SU-DHL-6 (cell line): Measurements from ENCODE around the gene TMX4.

ENCODE experiments used
- H2AFZ ChIP-seq: fragments of 200-600 bp; sonication (generic); 2 replicates; pipeline ENCODE4 v1.6.1; 2014; ENCODE audit warnings: low read depth, mild to moderate bottlenecking, moderate library complexity, mixed read lengths, antibody characterized with exemption, low read length; ENCODE audit not compliant: severe bottlenecking
- H3F3A ChIP-seq: fragments of 200-600 bp; shearing (Covaris generic); 2 replicates; pipeline ENCODE4 v1.6.0; 2016; ENCODE audit warnings: antibody characterized with exemption, mild to moderate bottlenecking; ENCODE audit not compliant: insufficient read depth
- H3K27ac ChIP-seq: fragments of 200-600 bp; sonication (generic); 2 replicates; pipeline ENCODE4 v1.5.1; 2016; ENCODE audit warnings: low read depth, mild to moderate bottlenecking, low read length, moderate library complexity, mixed read lengths
- H3K27me3 ChIP-seq: fragments of 200-600 bp; sonication (generic), shearing (Covaris generic); 2 replicates; pipeline ENCODE4 v1.6.0; 2014; ENCODE audit warnings: mild to moderate bottlenecking, low read length
- H3K36me3 ChIP-seq: fragments of 200-600 bp; sonication (generic); 2 replicates; pipeline ENCODE4 v1.6.1; 2014; ENCODE audit warnings: mild to moderate bottlenecking, low read length, mixed read lengths
- H3K4me2 ChIP-seq: fragments of 300-600, 200-600 bp; shearing (Covaris generic), sonication (generic); 2 replicates; pipeline ENCODE4 v1.6.0; 2014; ENCODE audit warnings: low read length, low read depth, mild to moderate bottlenecking; ENCODE audit not compliant: poor library complexity, severe bottlenecking
- H3K4me3 ChIP-seq: fragments of 200-600 bp; sonication (generic); 2 replicates; pipeline ENCODE4 v1.5.1; 2014; ENCODE audit warnings: antibody characterized with exemption, low read length, mild to moderate bottlenecking, mixed read lengths; ENCODE audit not compliant: insufficient read depth, poor library complexity, severe bottlenecking
- H3K79me2 ChIP-seq: fragments of 200-600 bp; sonication (generic); 2 replicates; pipeline ENCODE4 v1.6.1; 2014; ENCODE audit warnings: mild to moderate bottlenecking, low read length, moderate library complexity; ENCODE audit not compliant: insufficient read depth
- H3K9ac ChIP-seq: fragments of 200-600 bp; sonication (generic); 2 replicates; pipeline ENCODE4 v1.7.0; 2014; ENCODE audit warnings: mild to moderate bottlenecking, low read length
- H3K9me2 ChIP-seq: fragments of 200-600 bp; sonication (generic); replicated peaks from 2 replicates; pipeline ENCODE4 v1.6.1; 2014; ENCODE audit warnings: low read length; ENCODE audit not compliant: insufficient read depth
- H3K9me3 ChIP-seq: fragments of 200-600 bp; sonication (generic); 2 replicates; pipeline ENCODE4 v1.6.1; 2014; ENCODE audit warnings: low read length, mixed read lengths; ENCODE audit not compliant: insufficient read depth
- H4K20me1 ChIP-seq: fragments of 200-600 bp; sonication (generic); 2 replicates; pipeline ENCODE4 v1.6.1; 2014; ENCODE audit warnings: low read depth, mild to moderate bottlenecking, antibody characterized with exemption, low read length, moderate library complexity, mixed read lengths
- EZH2phosphoT487 ChIP-seq: fragments of 200-600 bp; sonication (generic), shearing (Covaris generic); conservative IDR thresholded peaks from 2 replicates; pipeline ENCODE4 v1.6.1; 2018; ENCODE audit warnings: mild to moderate bottlenecking, antibody characterized with exemption, low read length, moderate library complexity, mixed read lengths
- TF ChIP-seq, protein P1 (sequence below): fragments of 200-600 bp; sonication (generic); IDR thresholded peaks from one replicate; pipeline ENCODE4 v1.5.1; 2017; ENCODE audit warnings: antibody characterized with exemption, mild to moderate bottlenecking, low read length, moderate library complexity; ENCODE audit not compliant: insufficient read depth, poor library complexity, severe bottlenecking

The TMX4 gene

DNA sequence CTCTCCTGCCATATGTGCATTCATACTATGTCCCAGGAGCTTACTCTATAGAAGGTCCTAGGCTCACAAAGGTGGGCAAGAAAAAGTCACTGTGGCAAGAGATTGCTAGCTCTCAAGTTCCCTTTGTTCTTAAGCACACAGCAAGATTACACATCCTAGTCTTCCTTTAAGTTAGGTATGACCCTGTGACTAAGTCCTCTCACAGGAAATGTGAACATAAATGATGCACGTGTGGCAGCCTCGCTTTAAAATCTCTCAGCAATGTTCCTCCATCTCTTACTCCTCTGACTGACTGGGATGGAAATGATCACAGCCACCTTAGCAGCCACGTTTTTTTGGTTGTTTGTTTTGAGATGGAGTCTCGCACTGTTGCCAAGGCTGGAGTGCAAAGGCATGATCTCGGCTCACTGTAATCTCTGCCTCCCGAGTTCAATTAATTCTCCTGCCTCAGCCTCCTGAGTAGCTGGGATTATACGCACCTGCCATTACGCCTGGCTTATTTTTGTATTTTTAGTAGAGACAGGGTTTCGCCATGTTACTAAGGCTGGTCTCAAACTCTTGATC, 43.6 kb downstream of the TMX4 start:
- Histone ChIP-seq H3K27me3 (no peaks in the 10 kb centered on the region), H3K36me3 (no peaks in the 10 kb centered on the region), H3K9me3 (no peaks in the 10 kb centered on the region), H3K9me2 (no peaks in the 10 kb centered on the region), H3K79me2 (no peaks in the 10 kb centered on the region), H3K4me3 (no peak overlapping the region), H3K9ac (no peak overlapping the region), H2AFZ (no peak overlapping the region), H3K4me2 (no peak overlapping the region), H3K27ac (no peak overlapping the region), H4K20me1 (no peaks in the 10 kb centered on the region), H3F3A (no peaks in the 10 kb centered on the region)
- TF ChIP-seq EZH2phosphoT487 = no peak
- TF ChIP-seq, protein P1, sequence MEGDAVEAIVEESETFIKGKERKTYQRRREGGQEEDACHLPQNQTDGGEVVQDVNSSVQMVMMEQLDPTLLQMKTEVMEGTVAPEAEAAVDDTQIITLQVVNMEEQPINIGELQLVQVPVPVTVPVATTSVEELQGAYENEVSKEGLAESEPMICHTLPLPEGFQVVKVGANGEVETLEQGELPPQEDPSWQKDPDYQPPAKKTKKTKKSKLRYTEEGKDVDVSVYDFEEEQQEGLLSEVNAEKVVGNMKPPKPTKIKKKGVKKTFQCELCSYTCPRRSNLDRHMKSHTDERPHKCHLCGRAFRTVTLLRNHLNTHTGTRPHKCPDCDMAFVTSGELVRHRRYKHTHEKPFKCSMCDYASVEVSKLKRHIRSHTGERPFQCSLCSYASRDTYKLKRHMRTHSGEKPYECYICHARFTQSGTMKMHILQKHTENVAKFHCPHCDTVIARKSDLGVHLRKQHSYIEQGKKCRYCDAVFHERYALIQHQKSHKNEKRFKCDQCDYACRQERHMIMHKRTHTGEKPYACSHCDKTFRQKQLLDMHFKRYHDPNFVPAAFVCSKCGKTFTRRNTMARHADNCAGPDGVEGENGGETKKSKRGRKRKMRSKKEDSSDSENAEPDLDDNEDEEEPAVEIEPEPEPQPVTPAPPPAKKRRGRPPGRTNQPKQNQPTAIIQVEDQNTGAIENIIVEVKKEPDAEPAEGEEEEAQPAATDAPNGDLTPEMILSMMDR = no peak

DNA sequence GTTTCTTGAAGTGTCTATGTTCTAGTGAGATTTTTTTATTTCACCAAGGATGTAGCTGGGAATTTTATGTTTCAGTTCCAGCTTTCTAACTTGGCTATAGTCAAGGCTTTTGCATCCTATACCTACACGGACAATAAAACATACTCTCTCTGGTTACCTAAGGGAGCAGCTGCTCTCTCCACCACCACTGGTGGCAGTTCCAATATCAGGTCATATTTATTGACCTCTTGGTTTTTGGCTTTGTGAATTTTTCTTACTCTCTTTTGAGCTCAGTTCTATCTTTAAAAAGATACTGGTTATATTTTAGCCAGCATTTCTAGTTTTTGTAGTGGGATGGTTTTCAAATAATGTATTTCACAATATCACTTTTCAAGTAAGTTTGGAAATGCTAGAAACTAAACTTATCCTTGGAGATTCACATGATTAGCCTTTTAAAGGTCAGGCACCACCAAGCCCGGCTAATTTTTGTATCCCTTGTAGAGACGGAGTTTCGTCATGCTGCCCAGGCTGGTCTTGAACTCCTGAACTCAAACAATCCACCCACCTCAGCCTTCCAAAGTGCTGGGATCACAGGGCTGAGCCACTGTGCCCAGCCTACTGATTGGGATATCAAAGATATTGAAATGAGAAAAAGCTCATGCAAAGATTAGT, 44.7 kb downstream of the TMX4 start:
- TF ChIP-seq, protein P1 = no peak
- no peak for TF ChIP-seq EZH2phosphoT487
- H2AFZ ChIP-seq = no peak overlapping the region
- no peaks in the 10 kb centered on the region for H3K27me3 ChIP-seq
- no peaks in the 10 kb centered on the region for H3K79me2 ChIP-seq
- H3K9me2 ChIP-seq = no peaks in the 10 kb centered on the region
- no peaks in the 10 kb centered on the region for H3K36me3 ChIP-seq
- no peak overlapping the region for H3K9ac ChIP-seq
- H4K20me1 ChIP-seq = no peaks in the 10 kb centered on the region
- H3F3A ChIP-seq = no peaks in the 10 kb centered on the region
- no peak overlapping the region for H3K27ac ChIP-seq
- H3K9me3 ChIP-seq = no peaks in the 10 kb centered on the region
- H3K4me2 ChIP-seq = no peak overlapping the region
- H3K4me3 ChIP-seq = no peak overlapping the region

DNA sequence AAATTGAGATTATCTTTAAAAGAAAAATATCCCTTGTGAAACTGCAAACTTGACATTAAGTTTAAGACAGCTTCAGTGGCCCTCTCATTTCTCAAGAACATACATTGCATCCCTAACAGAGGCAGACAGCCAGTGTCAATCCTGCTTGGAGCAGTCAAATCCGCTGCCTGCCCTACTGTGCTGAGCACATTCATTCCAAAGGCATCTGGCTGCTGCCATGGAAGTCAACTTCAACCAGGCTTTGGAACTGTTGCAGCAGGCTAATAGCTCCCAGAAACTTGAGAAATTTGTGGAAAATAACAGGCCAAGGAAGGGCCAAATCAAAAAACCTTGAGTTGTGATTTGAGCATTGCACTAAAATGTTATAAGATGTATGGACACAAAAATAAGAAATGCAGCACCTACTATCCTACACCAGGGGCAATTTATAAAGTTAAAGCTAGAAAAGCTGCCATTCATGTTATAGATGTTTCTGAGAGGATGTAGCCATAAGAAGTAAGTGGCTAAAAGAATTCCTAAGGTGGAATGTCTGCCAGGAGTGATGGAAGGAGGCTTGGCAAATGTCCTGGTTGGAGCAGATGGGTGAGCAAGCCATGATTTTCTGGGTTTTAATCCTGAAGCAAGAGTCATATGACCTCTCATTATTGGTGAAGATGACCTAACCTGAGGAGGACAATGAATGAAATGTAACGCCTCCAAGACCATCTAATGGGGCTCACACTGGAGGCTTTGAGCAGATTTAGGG, 47.9 kb downstream of the TMX4 start:
- Histone ChIP-seq H3K4me2 (no peak overlapping the region), H3F3A (no peaks in the 10 kb centered on the region), H3K79me2 (no peaks in the 10 kb centered on the region), H3K9me3 (no peaks in the 10 kb centered on the region), H3K27ac (no peak overlapping the region), H3K36me3 (no peaks in the 10 kb centered on the region), H3K27me3 (no peaks in the 10 kb centered on the region), H3K9me2 (no peaks in the 10 kb centered on the region), H2AFZ (no peak overlapping the region), H3K9ac (no peak overlapping the region), H4K20me1 (no peaks in the 10 kb centered on the region), H3K4me3 (no peak overlapping the region)
- TF ChIP-seq EZH2phosphoT487 = no peak
- TF ChIP-seq, protein P1 = no peak
